HFF-Myc (cell line): ENCODE measurements around the gene C16orf90.
"Not testable (repeated sequence)": the region's sequence is repeated elsewhere in the genome, so short reads cannot be mapped to it uniquely, and the experiment has no call there.

Experiments used
- DNase-seq: peaks from one replicate; pipeline ENCODE4 v3.0.0-alpha.2; 2011; ENCODE audit warnings: low read depth; ENCODE audit errors: extremely low read depth
- H3K4me3 ChIP-seq: replicated peaks from 2 replicates; pipeline ENCODE4 v1.5.1; 2011; ENCODE audit warnings: low read depth, mild to moderate bottlenecking, control low read depth, low read length
- TF ChIP-seq, protein P1 (sequence below): IDR thresholded peaks from 2 replicates; pipeline ENCODE4 v1.5.1; 2012; ENCODE audit warnings: mild to moderate bottlenecking, low read depth, low read length, control low read depth; ENCODE audit errors: missing control alignments

Gene C16orf90

DNA sequence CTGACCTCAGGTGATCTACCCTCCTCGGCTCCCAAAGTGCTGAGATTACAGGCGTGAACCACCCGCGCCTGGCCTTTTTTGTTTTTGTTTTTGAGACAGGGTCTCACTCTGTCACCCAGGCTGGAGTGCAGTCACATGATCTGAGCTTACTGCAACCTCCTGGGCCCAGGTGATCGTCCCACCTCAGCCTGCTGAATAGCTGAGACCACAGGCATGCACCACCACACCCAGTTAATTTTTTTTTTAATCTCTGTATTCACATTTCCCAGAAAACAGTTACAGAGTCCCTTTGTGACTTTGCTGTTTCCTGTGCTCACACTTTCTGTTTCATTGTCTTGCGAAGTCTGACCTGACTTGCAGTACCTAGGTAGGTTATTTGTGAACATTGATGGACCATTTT lies 8.2 kb upstream of the C16orf90 start:
- no peak for DNase-seq
- no peak overlapping the region for H3K4me3 ChIP-seq
- TF ChIP-seq, protein P1, sequence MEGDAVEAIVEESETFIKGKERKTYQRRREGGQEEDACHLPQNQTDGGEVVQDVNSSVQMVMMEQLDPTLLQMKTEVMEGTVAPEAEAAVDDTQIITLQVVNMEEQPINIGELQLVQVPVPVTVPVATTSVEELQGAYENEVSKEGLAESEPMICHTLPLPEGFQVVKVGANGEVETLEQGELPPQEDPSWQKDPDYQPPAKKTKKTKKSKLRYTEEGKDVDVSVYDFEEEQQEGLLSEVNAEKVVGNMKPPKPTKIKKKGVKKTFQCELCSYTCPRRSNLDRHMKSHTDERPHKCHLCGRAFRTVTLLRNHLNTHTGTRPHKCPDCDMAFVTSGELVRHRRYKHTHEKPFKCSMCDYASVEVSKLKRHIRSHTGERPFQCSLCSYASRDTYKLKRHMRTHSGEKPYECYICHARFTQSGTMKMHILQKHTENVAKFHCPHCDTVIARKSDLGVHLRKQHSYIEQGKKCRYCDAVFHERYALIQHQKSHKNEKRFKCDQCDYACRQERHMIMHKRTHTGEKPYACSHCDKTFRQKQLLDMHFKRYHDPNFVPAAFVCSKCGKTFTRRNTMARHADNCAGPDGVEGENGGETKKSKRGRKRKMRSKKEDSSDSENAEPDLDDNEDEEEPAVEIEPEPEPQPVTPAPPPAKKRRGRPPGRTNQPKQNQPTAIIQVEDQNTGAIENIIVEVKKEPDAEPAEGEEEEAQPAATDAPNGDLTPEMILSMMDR = no peak

DNA sequence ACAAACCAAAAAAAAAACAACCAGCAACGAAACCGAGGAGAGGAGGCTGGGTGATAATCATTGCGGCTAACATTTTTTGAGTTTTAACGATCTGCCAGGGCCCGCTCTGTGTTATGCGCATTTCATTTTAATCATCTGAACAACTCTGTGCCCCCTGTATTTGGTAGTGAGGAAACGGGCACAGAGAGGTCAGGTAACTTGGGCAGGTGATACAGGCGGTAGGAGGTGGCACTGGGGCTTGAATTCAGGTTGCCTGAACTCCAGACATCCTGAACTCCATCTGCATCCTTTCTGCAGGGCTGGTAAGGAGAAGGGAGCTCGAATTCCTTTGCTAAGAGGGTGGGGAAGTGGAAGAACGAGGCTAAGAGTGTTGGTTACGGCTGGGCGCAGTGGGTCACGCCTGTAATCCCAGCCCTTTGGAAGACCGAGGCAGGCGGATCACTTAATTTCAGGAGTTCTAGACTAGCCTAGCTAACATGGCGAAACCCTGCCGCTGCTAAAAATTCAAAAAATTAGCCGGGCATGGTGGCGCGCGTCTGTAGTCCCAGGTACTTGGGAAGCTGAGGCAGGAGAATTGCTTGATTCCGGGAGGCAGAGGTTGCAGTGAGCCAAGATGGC lies 6.6 kb upstream of the C16orf90 start:
- peak overlapping the region; percentile 91 for H3K4me3 ChIP-seq
- TF ChIP-seq, protein P1 = no peak
- no peak for DNase-seq

DNA sequence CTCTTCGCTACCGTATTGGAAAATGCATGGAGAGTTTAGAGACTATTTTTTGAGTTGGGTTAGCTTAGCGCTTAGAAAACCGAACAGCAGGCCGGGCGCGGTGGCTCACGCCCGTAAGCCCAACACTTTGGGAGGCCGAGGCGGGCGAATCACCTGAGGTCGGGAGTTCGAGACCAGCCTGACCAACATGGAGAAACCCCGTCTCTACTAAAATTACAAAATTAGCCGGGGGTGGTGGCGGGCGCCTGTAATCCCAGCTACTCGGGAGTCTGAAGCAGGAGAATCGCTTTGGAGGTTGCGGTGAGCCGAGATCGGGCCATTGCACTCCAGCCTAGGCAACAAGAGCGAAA lies 6.1 kb upstream of the C16orf90 start:
- peak overlapping the region; percentile 91 for H3K4me3 ChIP-seq
- DNase-seq = not testable (repeated sequence)

DNA sequence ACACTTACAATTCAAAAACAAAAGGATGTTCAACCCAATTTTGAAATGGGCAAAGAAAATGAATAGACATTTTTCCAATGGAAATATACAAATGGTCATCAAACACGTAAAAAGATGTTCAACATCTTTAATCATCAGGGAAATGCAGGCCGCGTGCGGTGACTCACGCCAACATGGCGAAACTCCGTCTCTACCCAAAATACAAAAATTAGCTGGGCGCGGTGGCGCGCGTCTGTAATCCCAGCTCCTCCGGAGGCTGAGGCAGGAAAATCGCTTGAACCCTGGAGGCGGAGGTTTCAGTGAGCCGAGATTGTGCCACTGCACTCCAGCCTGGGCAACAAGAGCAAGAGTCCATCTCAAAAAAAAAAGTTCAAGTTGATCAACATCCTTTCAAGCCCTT lies 3.7 kb upstream of the C16orf90 start:
- no peak for DNase-seq
- H3K4me3 ChIP-seq = no peak overlapping the region
- TF ChIP-seq, protein P1 = no peak

DNA sequence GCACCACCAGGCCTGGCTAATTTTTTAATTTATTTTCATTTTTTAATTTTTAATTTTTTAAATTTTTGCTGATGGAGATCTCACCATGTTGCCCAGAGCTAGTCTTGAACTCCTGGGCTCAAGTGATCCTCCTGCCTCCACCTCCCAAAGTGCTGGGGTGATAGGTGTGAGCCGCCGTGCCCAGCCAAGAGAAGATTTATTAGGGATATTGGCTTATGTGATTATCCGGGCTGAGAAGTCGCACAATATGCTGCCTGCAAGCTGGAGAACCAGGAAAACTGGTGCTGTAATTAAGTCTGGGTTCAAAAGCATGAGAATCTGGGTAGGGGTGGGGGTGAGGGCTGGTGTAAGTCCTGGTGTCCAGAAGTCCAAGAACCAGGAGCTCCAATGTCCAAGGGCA lies 2.5 kb upstream of the C16orf90 start:
- TF ChIP-seq, protein P1 = no peak

DNA sequence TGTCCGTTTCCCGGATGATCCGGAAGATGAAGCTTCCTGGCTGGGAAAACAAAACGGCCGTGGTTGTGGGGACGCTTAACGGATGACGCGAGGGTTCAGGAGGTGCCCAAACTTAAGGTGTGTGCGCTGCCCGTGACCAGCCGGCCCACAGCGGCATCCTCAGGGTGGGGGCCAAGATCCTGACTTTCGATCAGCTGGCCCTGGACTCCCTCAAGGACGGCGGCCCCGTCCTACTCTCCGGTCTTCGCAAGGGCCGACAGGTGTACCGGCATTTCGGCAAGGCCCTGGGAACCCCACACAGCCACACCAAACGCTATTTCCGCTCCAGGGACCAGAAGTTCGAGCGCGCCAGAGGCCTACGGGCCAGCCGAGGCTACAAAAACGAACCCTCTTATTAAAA lies 1.1 kb upstream of the C16orf90 start:
- TF ChIP-seq, protein P1 = no peak
- H3K4me3 ChIP-seq = no peak overlapping the region

More for the DNA sequence above, 2.5 kb upstream of the C16orf90 start:
- DNase-seq = no peak
- H3K4me3 ChIP-seq = no peak overlapping the region

GRCh38 chr16:3494386-3494973 lies 809 bp downstream of the C16orf90 start:
- TF ChIP-seq, protein P1 = no peak
- no peak overlapping the region for H3K4me3 ChIP-seq
- DNase-seq = no peak

More for the DNA sequence above, 1.1 kb upstream of the C16orf90 start:
- DNase-seq = no peak
